HepG2 (cell line): ENCODE measurements around the gene AK9. TPM values are rescaled to one million over a fixed set of nuclear protein-coding genes. Genes with fewer than 3 reads are reported as not detected.

Source experiments
- ATAC-seq: fragments of 200-7000 bp; cut with Tn5 transposase; 3 replicates; pipeline ENCODE4 v1.9.1; 2020; ENCODE audit warnings: mild to moderate bottlenecking, moderate library complexity
- BruUV-seq: library from RNA; stranded (reverse); fragments of 400-500 nt; replicated peaks from 2 replicates; lab custom pipeline; 2021; lab: Mats Ljungman, UMichigan
- CTCF ChIA-PET: fragments of 300-600 bp; formaldehyde crosslinking; extraction: SDS; loops from one replicate; lab custom pipeline; 2021; ENCODE audit warnings: low total read pairs, inconsistent platforms, low intra/inter-chr PET ratio; lab: Yijun Ruan, JAX
- POLR2A ChIA-PET: fragments of 350-600 bp; sonication (Branson Sonifier 250); formaldehyde crosslinking; loops from one replicate; lab custom pipeline; 2020; ENCODE audit warnings: antibody characterized with exemption, inconsistent platforms; lab: Yijun Ruan, JAX
- DNase-seq: peaks from one replicate; pipeline ENCODE4 v3.0.0-alpha.2; 2015; ENCODE audit warnings: low spot score
- FAIRE-seq: peaks from 3 replicates; lab custom pipeline; 2011; peaks lifted over from hg19 to GRCh38; lab: Jason Lieb, UNC
- H2AFZ ChIP-seq: one replicate; pipeline ENCODE4 v1.6.1; 2011; ENCODE audit warnings: low read length, inconsistent platforms
- H3K27ac ChIP-seq: fragments of 300-600 bp; 3 replicates; pipeline ENCODE4 v1.8.0; 2011; ENCODE audit warnings: mixed run types, mild to moderate bottlenecking, mixed read lengths, low read length, inconsistent platforms; ENCODE audit not compliant: insufficient read depth; ENCODE audit errors: extremely low read length
- H3K27me3 ChIP-seq, 2 experiments: fragments of 200-600 bp in 1 of 2; 2 replicates in 1 of 2; 3 replicates in 1 of 2; pipeline versions ENCODE4 v1.6.0 to v1.8.0; 2011; ENCODE audit warnings: low read length in 2 of 2, mild to moderate bottlenecking in 2 of 2, moderate library complexity in 2 of 2, inconsistent platforms in 1 of 2; ENCODE audit not compliant: insufficient read depth in 2 of 2, control insufficient read depth in 1 of 2
- H3K36me3 ChIP-seq, 2 experiments: fragments of 200-600 bp in 1 of 2; replicated peaks in 1 of 2; 2 replicates in 1 of 2; 3 replicates in 1 of 2; pipeline versions ENCODE4 v1.5.1 to v1.8.0; 2011; ENCODE audit warnings: low read length in 2 of 2, inconsistent platforms in 1 of 2; ENCODE audit not compliant: insufficient read depth in 2 of 2, control insufficient read depth in 1 of 2
- H3K4me1 ChIP-seq: 2 replicates; pipeline ENCODE4 v1.5.1; 2012; ENCODE audit warnings: low read length, inconsistent platforms; ENCODE audit not compliant: insufficient read depth
- H3K4me2 ChIP-seq: 2 replicates; pipeline ENCODE4 v1.6.0; 2011; ENCODE audit warnings: low read depth, low read length, inconsistent platforms
- H3K4me3 ChIP-seq, 3 experiments: fragments of 200-600 bp in 1 of 3; sonication (generic), shearing (Covaris generic) in 1 of 3; replicated peaks in 1 of 3; 2 replicates each; pipeline ENCODE4 v1.5.1; 2011 to 2016; ENCODE audit warnings: low read length in 3 of 3, inconsistent platforms in 2 of 3, low read depth in 2 of 3, mild to moderate bottlenecking in 2 of 3, control low read depth in 1 of 3, mixed read lengths in 1 of 3; ENCODE audit not compliant: insufficient read depth in 1 of 3
- H3K79me2 ChIP-seq: one replicate; pipeline ENCODE4 v1.6.1; 2011; ENCODE audit warnings: low read length, inconsistent platforms; ENCODE audit not compliant: insufficient read depth
- H3K9ac ChIP-seq: 2 replicates; pipeline ENCODE4 v1.6.0; 2011; ENCODE audit warnings: mild to moderate bottlenecking, low read depth, low read length, inconsistent platforms; ENCODE audit not compliant: insufficient read depth
- H3K9me3 ChIP-seq: 2 replicates; pipeline ENCODE4 v1.5.1; 2012; ENCODE audit warnings: mild to moderate bottlenecking, low read length
- H4K20me1 ChIP-seq: 2 replicates; pipeline ENCODE4 v1.6.0; 2011; ENCODE audit warnings: inconsistent platforms, mild to moderate bottlenecking, low read length, moderate library complexity; ENCODE audit not compliant: insufficient read depth
- ELF4 ChIP-seq: sonication (generic); formaldehyde crosslinking; IDR thresholded peaks from 2 replicates; pipeline ENCODE4 v1.5.0; 2020; ENCODE audit warnings: missing genetic modification reagents, mild to moderate bottlenecking, moderate library complexity, borderline replicate concordance
- FIP1L1 ChIP-seq: fragments of 200-400 bp; formaldehyde crosslinking; IDR thresholded peaks from 2 replicates; pipeline ENCODE4 v1.6.1; 2018; ENCODE audit warnings: low read depth, mild to moderate bottlenecking, low read length, moderate library complexity, borderline replicate concordance; ENCODE audit not compliant: insufficient read depth
- GABPA ChIP-seq, 2 experiments: IDR thresholded peaks; 2 replicates each; pipeline ENCODE4 v1.6.1; 2011 to 2016; ENCODE audit warnings: low read depth in 2 of 2, low read length in 1 of 2, missing biosample characterization in 1 of 2, missing genetic modification characterization in 1 of 2
- HNRNPUL1 ChIP-seq: fragments of 200-400 bp; formaldehyde crosslinking; IDR thresholded peaks from 2 replicates; pipeline ENCODE4 v1.6.1; 2017; ENCODE audit warnings: low read depth, mild to moderate bottlenecking, low read length, moderate library complexity
- IKZF4 ChIP-seq: sonication (generic); formaldehyde crosslinking; IDR thresholded peaks from 2 replicates; pipeline ENCODE4 v1.5.1; 2020; ENCODE audit warnings: borderline replicate concordance, mild to moderate bottlenecking, low read depth, missing genetic modification reagents; ENCODE audit errors: not compliant biosample characterization
- MATR3 ChIP-seq: sonication (generic); formaldehyde crosslinking; IDR thresholded peaks from 2 replicates; pipeline ENCODE4 v1.4.0; 2020; ENCODE audit warnings: missing genetic modification reagents
- MED1 ChIP-seq: sonication (generic); formaldehyde crosslinking; IDR thresholded peaks from 2 replicates; pipeline ENCODE4 v1.4.0; 2020; ENCODE audit warnings: missing genetic modification reagents
- MIER2 ChIP-seq: IDR thresholded peaks from 2 replicates; pipeline ENCODE4 v1.6.1; 2016; ENCODE audit warnings: missing biosample characterization, missing genetic modification reagents
- RFXAP ChIP-seq: sonication (generic); formaldehyde crosslinking; IDR thresholded peaks from 2 replicates; pipeline ENCODE4 v1.4.0; 2020; ENCODE audit warnings: missing genetic modification reagents, borderline replicate concordance
- ZNF253 ChIP-seq: sonication (generic); formaldehyde crosslinking; IDR thresholded peaks from 2 replicates; pipeline ENCODE4 v1.8.0; 2022; ENCODE audit warnings: mild to moderate bottlenecking, missing genetic modification reagents, borderline replicate concordance
- ZNF335 ChIP-seq: sonication (generic); formaldehyde crosslinking; IDR thresholded peaks from 2 replicates; pipeline ENCODE4 v1.4.0; 2020; ENCODE audit warnings: missing genetic modification reagents
- ZNF549 ChIP-seq: sonication (generic); formaldehyde crosslinking; IDR thresholded peaks from 2 replicates; pipeline ENCODE4 v1.5.0; 2020; ENCODE audit warnings: missing genetic modification reagents
- ZNF557 ChIP-seq: sonication (generic); formaldehyde crosslinking; IDR thresholded peaks from 2 replicates; pipeline ENCODE4 v1.4.0; 2020; ENCODE audit warnings: missing genetic modification reagents
- ZNF562 ChIP-seq: sonication (generic); formaldehyde crosslinking; IDR thresholded peaks from 2 replicates; pipeline ENCODE4 v1.8.0; 2022; ENCODE audit warnings: missing genetic modification reagents, borderline replicate concordance
- ZNF616 ChIP-seq: sonication (generic); formaldehyde crosslinking; IDR thresholded peaks from 2 replicates; pipeline ENCODE4 v1.5.0; 2020; ENCODE audit warnings: low read depth, mild to moderate bottlenecking, missing genetic modification reagents
- ZNF660 ChIP-seq: sonication (generic); formaldehyde crosslinking; IDR thresholded peaks from 2 replicates; pipeline ENCODE4 v1.5.1; 2020; ENCODE audit warnings: mild to moderate bottlenecking, low read depth, missing genetic modification reagents, borderline replicate concordance
- ZSCAN20 ChIP-seq: sonication (generic); formaldehyde crosslinking; IDR thresholded peaks from 2 replicates; pipeline ENCODE4 v1.4.0; 2020; ENCODE audit warnings: missing genetic modification reagents, mild to moderate bottlenecking, borderline replicate concordance
- WGBS: methylation state at CpG from one replicate; pipeline ENCODE4 v1.1.6; 2017; ENCODE audit warnings: low lambda C conversion rate; 5-methylcytosine and 5-hydroxymethylcytosine counted together
- in situ Hi-C: cut with HindIII; loops from 2 replicates; pipeline ENCODE4 v1.10.0; 2017; ENCODE audit warnings: low pct_unique_long_range_greater_than_20kb; ENCODE audit not compliant: extremely low pct_ligation_motif_present
- intact Hi-C: fragments of 100-400 bp; cut with micrococcal nuclease; formaldehyde crosslinking; loops from one replicate; pipeline ENCODE4 v1.10.0; 2022; ENCODE audit not compliant: unreplicated experiment
- polyA plus RNA-seq, 8 experiments: library from polyadenylated mRNA; depleted of rRNA in 3 of 8; stranded (reverse) in 7 of 8; unstranded in 1 of 8; fragments of >200 nt; fragmentation: Illumina TruSeq in 4 of 8; extraction: Trizol in 4 of 8; gene quantifications; 2 replicates each; pipeline versions ENCODE4 v1.2.1 to v1.2.3, GENCODE V29; 2011 to 2016; ENCODE audit warnings: low read depth in 4 of 8, missing spikeins in 1 of 8, mixed read lengths in 1 of 8; ENCODE audit not compliant: insufficient read depth in 1 of 8
- total RNA-seq, 5 experiments: library from RNA; depleted of rRNA; stranded (reverse); fragments of >200 nt; fragmentation: Illumina TruSeq; extraction: Trizol; gene quantifications; 2 replicates each; pipeline ENCODE4 v1.2.3, GENCODE V29; 2016; ENCODE audit warnings: low read depth in 1 of 5
- TF ChIP-seq, protein P1 (sequence below): sonication (generic); formaldehyde crosslinking; IDR thresholded peaks from 2 replicates; pipeline ENCODE4 v1.4.0; 2020; ENCODE audit warnings: missing genetic modification reagents
- TF ChIP-seq, protein P2 (sequence below): sonication (generic); formaldehyde crosslinking; IDR thresholded peaks from 2 replicates; pipeline ENCODE4 v1.4.0; 2020; ENCODE audit warnings: missing genetic modification reagents

The AK9 gene
- total and polyA plus RNA-seq, 2 of the 13 experiments (the other 11 are each of a cell fraction or from before 2014, with no cell fraction given) = 3.2 to 4.8 TPM

DNA sequence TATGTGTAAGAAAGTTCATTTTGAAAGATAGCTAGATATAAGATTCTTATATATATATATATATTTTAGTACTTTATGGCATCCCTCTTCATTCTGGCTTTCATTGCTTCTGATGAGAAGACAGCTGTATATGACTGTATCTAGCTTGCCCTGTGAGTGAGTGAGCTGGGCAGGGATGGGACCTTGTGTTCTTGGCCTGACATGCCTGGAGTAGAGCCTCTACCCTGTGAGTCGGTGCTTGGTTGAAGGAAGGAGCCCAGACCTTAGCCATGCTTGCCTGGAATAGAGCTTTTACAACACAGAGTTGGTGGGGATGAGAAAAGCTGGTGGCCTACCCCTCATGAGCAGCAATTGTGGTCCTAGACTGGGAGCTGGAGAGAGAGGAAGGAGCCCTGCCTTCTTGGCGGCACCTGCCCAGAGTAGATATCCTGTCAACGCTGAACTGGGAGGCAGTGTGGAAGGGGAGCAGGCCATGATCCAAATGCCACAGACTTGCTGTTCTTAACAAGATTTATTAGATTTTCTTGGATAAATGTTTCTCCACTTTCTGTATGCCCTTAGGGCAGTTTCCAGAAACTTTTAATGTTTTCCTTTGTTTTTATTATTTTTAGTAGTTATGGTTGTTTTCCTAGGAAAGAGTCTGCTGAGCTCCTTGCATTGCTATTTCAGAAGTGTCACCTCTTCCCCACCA lies 31.7 kb upstream of the AK9 start (continued):
- TF ChIP-seq, protein P1, sequence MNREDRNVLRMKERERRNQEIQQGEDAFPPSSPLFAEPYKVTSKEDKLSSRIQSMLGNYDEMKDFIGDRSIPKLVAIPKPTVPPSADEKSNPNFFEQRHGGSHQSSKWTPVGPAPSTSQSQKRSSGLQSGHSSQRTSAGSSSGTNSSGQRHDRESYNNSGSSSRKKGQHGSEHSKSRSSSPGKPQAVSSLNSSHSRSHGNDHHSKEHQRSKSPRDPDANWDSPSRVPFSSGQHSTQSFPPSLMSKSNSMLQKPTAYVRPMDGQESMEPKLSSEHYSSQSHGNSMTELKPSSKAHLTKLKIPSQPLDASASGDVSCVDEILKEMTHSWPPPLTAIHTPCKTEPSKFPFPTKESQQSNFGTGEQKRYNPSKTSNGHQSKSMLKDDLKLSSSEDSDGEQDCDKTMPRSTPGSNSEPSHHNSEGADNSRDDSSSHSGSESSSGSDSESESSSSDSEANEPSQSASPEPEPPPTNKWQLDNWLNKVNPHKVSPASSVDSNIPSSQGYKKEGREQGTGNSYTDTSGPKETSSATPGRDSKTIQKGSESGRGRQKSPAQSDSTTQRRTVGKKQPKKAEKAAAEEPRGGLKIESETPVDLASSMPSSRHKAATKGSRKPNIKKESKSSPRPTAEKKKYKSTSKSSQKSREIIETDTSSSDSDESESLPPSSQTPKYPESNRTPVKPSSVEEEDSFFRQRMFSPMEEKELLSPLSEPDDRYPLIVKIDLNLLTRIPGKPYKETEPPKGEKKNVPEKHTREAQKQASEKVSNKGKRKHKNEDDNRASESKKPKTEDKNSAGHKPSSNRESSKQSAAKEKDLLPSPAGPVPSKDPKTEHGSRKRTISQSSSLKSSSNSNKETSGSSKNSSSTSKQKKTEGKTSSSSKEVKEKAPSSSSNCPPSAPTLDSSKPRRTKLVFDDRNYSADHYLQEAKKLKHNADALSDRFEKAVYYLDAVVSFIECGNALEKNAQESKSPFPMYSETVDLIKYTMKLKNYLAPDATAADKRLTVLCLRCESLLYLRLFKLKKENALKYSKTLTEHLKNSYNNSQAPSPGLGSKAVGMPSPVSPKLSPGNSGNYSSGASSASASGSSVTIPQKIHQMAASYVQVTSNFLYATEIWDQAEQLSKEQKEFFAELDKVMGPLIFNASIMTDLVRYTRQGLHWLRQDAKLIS (CRISPR knock-in tag) = no peak
- no peak for TF ChIP-seq IKZF4

DNA sequence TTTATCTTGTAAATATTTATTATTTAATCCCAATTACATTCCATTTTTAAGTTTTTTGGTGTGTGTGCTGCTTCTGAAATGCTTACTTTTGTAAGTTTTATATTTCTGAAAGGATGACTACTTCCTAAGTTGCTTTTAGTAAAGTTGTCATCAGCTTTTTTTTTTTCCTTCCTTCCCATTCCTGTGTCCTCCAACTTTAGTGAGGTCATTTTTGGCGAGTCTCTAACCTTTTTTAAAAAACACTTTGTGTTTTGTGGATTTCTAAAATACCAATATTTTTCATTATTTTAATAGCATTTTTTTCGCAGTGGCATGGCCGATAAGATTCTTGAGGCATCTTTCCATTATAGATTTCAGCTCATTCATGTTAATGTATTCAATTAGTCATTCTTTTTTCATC lies 31.0 kb upstream of the AK9 start:
- WGBS = 91% methylated on average over 3 of the region's 3 CpGs
- BruUV-seq = no TSS peak
- ChIA-PET CTCF (no interaction called here), POLR2A (no interaction called here)
- no peak overlapping the region for H3K4me3 ChIP-seq
- no peaks in the 10 kb centered on the region for H4K20me1 ChIP-seq
- no peak for FAIRE-seq
- no peak overlapping the region for H3K9ac ChIP-seq
- TF ChIP-seq, protein P2, sequence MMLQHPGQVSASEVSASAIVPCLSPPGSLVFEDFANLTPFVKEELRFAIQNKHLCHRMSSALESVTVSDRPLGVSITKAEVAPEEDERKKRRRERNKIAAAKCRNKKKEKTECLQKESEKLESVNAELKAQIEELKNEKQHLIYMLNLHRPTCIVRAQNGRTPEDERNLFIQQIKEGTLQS (CRISPR knock-in tag) = no peak
- TF ChIP-seq ZNF557 (CRISPR knock-in tag) = no peak
- no peak for TF ChIP-seq ZNF335 (CRISPR knock-in tag)
- TF ChIP-seq ZNF616 = no peak
- TF ChIP-seq MED1 (CRISPR knock-in tag) = no peak
- no peak for TF ChIP-seq MIER2
- TF ChIP-seq ZSCAN20 (CRISPR knock-in tag) = no peak
- no peak for TF ChIP-seq FIP1L1
- no peak for TF ChIP-seq HNRNPUL1
- no peak for TF ChIP-seq ZNF253 (CRISPR knock-in tag)
- TF ChIP-seq ZNF660 (CRISPR knock-in tag) = no peak
- TF ChIP-seq ZNF562 = no peak
- no peak for TF ChIP-seq MATR3 (CRISPR knock-in tag)
- TF ChIP-seq GABPA (IDR thresholded peaks at IDR 0.05; ENCODE audit: low read depth, low read length) = no peak
- TF ChIP-seq GABPA (CRISPR knock-in tag; IDR thresholded peaks at IDR 0.05; ENCODE audit: low read depth) = no peak
- no peak for TF ChIP-seq ELF4 (CRISPR knock-in tag)
- no peak for TF ChIP-seq ZNF549 (CRISPR knock-in tag)
- TF ChIP-seq RFXAP = no peak
- TF ChIP-seq, all 625 proteins: peak for 0
- H3K4me1 ChIP-seq = peaks cover 1% of the 10 kb centered on the region
- no peak overlapping the region for H3K27ac ChIP-seq
- DNase-seq (no peak), ATAC-seq (no peak)
- H3K36me3 ChIP-seq = no peaks in the 10 kb centered on the region
- H3K9me3 ChIP-seq = no peaks in the 10 kb centered on the region
- in situ Hi-C loops (no loop called here), intact Hi-C loops (no loop called here)
- no peak overlapping the region for H2AFZ ChIP-seq
- H3K27me3 ChIP-seq = no peaks in the 10 kb centered on the region
- no peaks in the 10 kb centered on the region for H3K79me2 ChIP-seq
- no peak overlapping the region for H3K4me2 ChIP-seq
